Activated CD8-positive, alpha-beta T cell treated with anti-CD3 and anti-CD28 coated beads for 36 hours (primary cell): ENCODE measurements around the gene MIA2. TPM values are rescaled to one million over a fixed set of nuclear protein-coding genes. Genes with fewer than 3 reads are reported as not detected.
A peak's percentile ranks its signal among the peaks of the same experiment; 100 is the strongest.

Experiments used
- ATAC-seq: fragments of 200-7000 bp; cut with Tn5 transposase; one replicate; pipeline ENCODE4 v1.10.0; 2021; ENCODE audit warnings: mild to moderate bottlenecking, moderate library complexity
- CTCF ChIA-PET: fragments of 350-600 bp; sonication (Branson Sonifier 250); formaldehyde crosslinking; loops from one replicate; lab custom pipeline; 2021; ENCODE audit warnings: antibody characterized with exemption; lab: Charles Lee
- POLR2A ChIA-PET: fragments of 350-600 bp; sonication (Branson Sonifier 250); formaldehyde crosslinking; loops from one replicate; lab custom pipeline; 2021; ENCODE audit warnings: antibody characterized with exemption; lab: Charles Lee
- DNase-seq: peaks from one replicate; pipeline ENCODE4 v3.0.0-alpha.2; 2020
- H3K27ac Mint-ChIP-seq: one replicate; pipeline ENCODE4 v1.8.0; 2021; ENCODE audit warnings: mild to moderate bottlenecking, mixed read lengths
- H3K27me3 Mint-ChIP-seq: one replicate; pipeline ENCODE4 v1.8.0; 2021; ENCODE audit warnings: mixed read lengths
- H3K36me3 Mint-ChIP-seq: one replicate; pipeline ENCODE4 v1.8.0; 2021; ENCODE audit warnings: low read depth, mixed read lengths
- H3K4me1 Mint-ChIP-seq: one replicate; pipeline ENCODE4 v1.8.0; 2021; ENCODE audit warnings: low read depth, mixed read lengths
- H3K4me3 Mint-ChIP-seq: one replicate; pipeline ENCODE4 v1.8.0; 2021; ENCODE audit warnings: mild to moderate bottlenecking, moderate library complexity, mixed read lengths
- H3K9me3 Mint-ChIP-seq: one replicate; pipeline ENCODE4 v1.8.0; 2021; ENCODE audit warnings: mixed read lengths
- CTCF ChIP-seq: fragments of 200-600 bp; IDR thresholded peaks from one replicate; pipeline ENCODE4 v1.8.0; 2022; ENCODE audit warnings: antibody characterized with exemption, mild to moderate bottlenecking
- intact Hi-C: fragments of 100-400 bp; cut with micrococcal nuclease; formaldehyde crosslinking; loops from one replicate; pipeline ENCODE4 v1.10.0; 2022
- total RNA-seq, 2 experiments: library from RNA; stranded (reverse); gene quantifications; one replicate each; pipeline ENCODE4 v1.2.3, GENCODE V29; 2021

MIA2 gene
- total RNA-seq, 2 experiments from 2014 or later: 17.6 to 18.3 TPM

- no peaks in the 10 kb centered on the region for H3K36me3 Mint-ChIP-seq
- H3K27ac Mint-ChIP-seq: no peak overlapping the region
- no peaks in the 10 kb centered on the region for H3K27me3 Mint-ChIP-seq
- TF ChIP-seq CTCF: no peak
- ATAC-seq (no peak), DNase-seq (no peak)
- intact Hi-C loops: loop anchor here (10.0 kb wide), 1 partner anchor 90 kb away; the partner anchor contains the start of genes PNN and TRAPPC6B
- CTCF ChIA-PET: no interaction called here
- no peak overlapping the region for H3K4me3 Mint-ChIP-seq
- POLR2A ChIA-PET: no interaction called here
- peaks cover 22% of the 10 kb centered on the region for H3K4me1 Mint-ChIP-seq
- peaks cover 2% of the 10 kb centered on the region for H3K9me3 Mint-ChIP-seq
Measured at GRCh38 chr14:39264558-39264957, 30.8 kb downstream of the MIA2 start.

- CTCF ChIA-PET: interaction anchor here (2.0 kb wide), 1 partner anchor 34 kb away, joined by 4 read pairs; no protein-coding TSS in a partner anchor
- H3K9me3 Mint-ChIP-seq: peaks cover 2% of the 10 kb centered on the region
- no peak for TF ChIP-seq CTCF
- no peak overlapping the region for H3K4me3 Mint-ChIP-seq
- H3K4me1 Mint-ChIP-seq: peaks cover 27% of the 10 kb centered on the region
- intact Hi-C loops: loop anchor here (5.0 to 10.0 kb wide), 2 partner anchors 90 to 167 kb away; partner anchors contain the start of genes FBXO33, PNN and TRAPPC6B
- no peak overlapping the region for H3K27ac Mint-ChIP-seq
- H3K27me3 Mint-ChIP-seq: no peaks in the 10 kb centered on the region
- POLR2A ChIA-PET: no interaction called here
- H3K36me3 Mint-ChIP-seq: no peaks in the 10 kb centered on the region
- DNase-seq (no peak), ATAC-seq (no peak)
Measured at GRCh38 chr14:39265033-39265432, 31.3 kb downstream of the MIA2 start.

- no peak for ATAC-seq
- no peak for TF ChIP-seq CTCF
- ChIA-PET CTCF (interaction anchor here (1.1 to 2.0 kb wide), 3 partner anchors 34 to 37 kb away, joined by 4 to 6 read pairs (median 5); no protein-coding TSS in a partner anchor), POLR2A (interaction anchor here (0.6 to 2.1 kb wide), 6 partner anchors 9 to 88 kb away, joined by 3 to 10 read pairs (median 4); no protein-coding TSS in a partner anchor)
- intact Hi-C loops: loop anchor here (2.0 to 10.0 kb wide), 3 partner anchors 37 to 166 kb away; partner anchors contain the start of genes FBXO33, PNN and TRAPPC6B
- H3K36me3 Mint-ChIP-seq: peaks cover 4% of the 10 kb centered on the region
- peak overlapping the region; percentile 77 for H3K4me3 Mint-ChIP-seq
- H3K4me1 Mint-ChIP-seq: peaks cover 36% of the 10 kb centered on the region
- no peaks in the 10 kb centered on the region for H3K27me3 Mint-ChIP-seq
- H3K27ac Mint-ChIP-seq: peak overlapping the region; percentile 99
- no peak for DNase-seq
- peaks cover 2% of the 10 kb centered on the region for H3K9me3 Mint-ChIP-seq
Measured at GRCh38 chr14:39265806-39266524, 32.2 kb downstream of the MIA2 start.

- Mint-ChIP-seq H3K9me3 (peaks cover 2% of the 10 kb centered on the region), H3K4me3 (peak overlapping the region; percentile 77), H3K4me1 (peaks cover 42% of the 10 kb centered on the region), H3K27me3 (no peaks in the 10 kb centered on the region), H3K36me3 (peaks cover 7% of the 10 kb centered on the region), H3K27ac (peak overlapping the region; percentile 99)
- ATAC-seq (peak; percentile 29), DNase-seq (peak; percentile 51)
- intact Hi-C loops: loop anchor here (2.0 to 10.0 kb wide), 3 partner anchors 38 to 166 kb away; partner anchors contain the start of genes FBXO33, PNN and TRAPPC6B
- TF ChIP-seq CTCF: no peak
- ChIA-PET CTCF (interaction anchor here (1.1 to 2.0 kb wide), 3 partner anchors 34 to 37 kb away, joined by 4 to 6 read pairs (median 5); no protein-coding TSS in a partner anchor), POLR2A (interaction anchor here (0.7 to 2.1 kb wide), 13 partner anchors 10 to 163 kb away, joined by 3 to 10 read pairs (median 4); partner anchors contain the start of genes PNN, SEC23A and TRAPPC6B)
Measured at GRCh38 chr14:39266525-39266870, 32.8 kb downstream of the MIA2 start.
